Mesothelial cell of epicardium (in vitro differentiated cells): ENCODE results near the gene KCNMB2. TPM values are rescaled to one million over a fixed set of nuclear protein-coding genes. Genes with fewer than 3 reads are reported as not detected.

ENCODE experiments used
- DNase-seq, 2 experiments: peaks; one replicate each; pipeline ENCODE4 v3.0.0; 2021; ENCODE audit warnings: low spot score in 2 of 2; ENCODE audit not compliant: unreplicated experiment in 2 of 2
- H3K27ac Mint-ChIP-seq: 2 replicates; pipeline ENCODE4 v1.8.0; 2021; ENCODE audit warnings: mixed read lengths
- H3K27me3 Mint-ChIP-seq: 2 replicates; pipeline ENCODE4 v1.8.0; 2021; ENCODE audit warnings: low read depth, mixed read lengths
- H3K36me3 Mint-ChIP-seq: 2 replicates; pipeline ENCODE4 v1.8.0; 2021; ENCODE audit warnings: mixed read lengths
- H3K4me1 Mint-ChIP-seq: 2 replicates; pipeline ENCODE4 v1.8.0; 2021; ENCODE audit warnings: mixed read lengths
- H3K4me3 Mint-ChIP-seq: 2 replicates; pipeline ENCODE4 v1.8.0; 2021; ENCODE audit warnings: mild to moderate bottlenecking, moderate library complexity, mixed read lengths
- H3K9me3 Mint-ChIP-seq: 2 replicates; pipeline ENCODE4 v1.8.0; 2021; ENCODE audit warnings: mixed read lengths
- CTCF ChIP-seq: fragments of 200-600 bp; sonication (generic); IDR thresholded peaks from one replicate; pipeline ENCODE4 v1.5.0; 2021; ENCODE audit warnings: antibody characterized with exemption; ENCODE audit not compliant: unreplicated experiment
- total RNA-seq: library from RNA; stranded (reverse); gene quantifications from 3 replicates; pipeline ENCODE4 v1.2.1, GENCODE V29; 2021

Gene KCNMB2
- total RNA-seq, 1 donor from 2014 or later, result 3.9 TPM

- TF ChIP-seq CTCF, result no peak
- H3K27me3 Mint-ChIP-seq, result no peaks in the 10 kb centered on the region
- no peaks in the 10 kb centered on the region for H3K36me3 Mint-ChIP-seq
- DNase-seq, result no peak
- H3K4me1 Mint-ChIP-seq, result peaks cover 2% of the 10 kb centered on the region
- no peak overlapping the region for H3K4me3 Mint-ChIP-seq
- no peak overlapping the region for H3K27ac Mint-ChIP-seq
- no peaks in the 10 kb centered on the region for H3K9me3 Mint-ChIP-seq
These were observed 87.5 kb downstream of the KCNMB2 start for GRCh38 chr3:178623666-178624255.

GRCh38 chr3:178624276-178624675 lies 88.0 kb downstream of the KCNMB2 start:
- no peak for DNase-seq
- H3K9me3 Mint-ChIP-seq, result no peaks in the 10 kb centered on the region
- no peak overlapping the region for H3K27ac Mint-ChIP-seq
- H3K36me3 Mint-ChIP-seq, result no peaks in the 10 kb centered on the region
- H3K4me3 Mint-ChIP-seq, result no peak overlapping the region
- H3K4me1 Mint-ChIP-seq, result no peaks in the 10 kb centered on the region
- H3K27me3 Mint-ChIP-seq, result no peaks in the 10 kb centered on the region
- TF ChIP-seq CTCF, result no peak

- no peaks in the 10 kb centered on the region for H3K9me3 Mint-ChIP-seq
- H3K36me3 Mint-ChIP-seq, result no peaks in the 10 kb centered on the region
- no peaks in the 10 kb centered on the region for H3K4me1 Mint-ChIP-seq
- DNase-seq, result no peak
- H3K27me3 Mint-ChIP-seq, result no peaks in the 10 kb centered on the region
- no peak for TF ChIP-seq CTCF
- H3K4me3 Mint-ChIP-seq, result no peak overlapping the region
- H3K27ac Mint-ChIP-seq, result no peak overlapping the region
These were observed 88.9 kb downstream of the KCNMB2 start for GRCh38 chr3:178625053-178625600.

GRCh38 chr3:178628037-178628436 lies 91.8 kb downstream of the KCNMB2 start:
- no peaks in the 10 kb centered on the region for H3K27me3 Mint-ChIP-seq
- no peaks in the 10 kb centered on the region for H3K4me1 Mint-ChIP-seq
- no peaks in the 10 kb centered on the region for H3K36me3 Mint-ChIP-seq
- H3K9me3 Mint-ChIP-seq, result no peaks in the 10 kb centered on the region
- no peak overlapping the region for H3K27ac Mint-ChIP-seq
- H3K4me3 Mint-ChIP-seq, result no peak overlapping the region
- no peak for DNase-seq
- no peak for TF ChIP-seq CTCF

GRCh38 chr3:178629430-178630178 lies 93.4 kb downstream of the KCNMB2 start:
- Mint-ChIP-seq H3K4me1 (no peaks in the 10 kb centered on the region), H3K27ac (no peak overlapping the region), H3K9me3 (peaks cover 7% of the 10 kb centered on the region), H3K4me3 (no peak overlapping the region), H3K27me3 (no peaks in the 10 kb centered on the region), H3K36me3 (peaks cover 6% of the 10 kb centered on the region)
- no peak for TF ChIP-seq CTCF
- DNase-seq, result no peak
